Fibroblast of upper back skin (primary cell): ENCODE measurements around the gene VWA8.
"Not testable (repeated sequence)": the region's sequence is repeated elsewhere in the genome, so short reads cannot be mapped to it uniquely, and the experiment has no call there.

Experiments
- DNase-seq: peaks from one replicate; pipeline ENCODE4 v3.0.0-alpha.2; 2013

Gene VWA8

GRCh38 chr13:41639955-41640780, 320.7 kb downstream of the VWA8 start:
- peak; percentile 37 for DNase-seq

DNA sequence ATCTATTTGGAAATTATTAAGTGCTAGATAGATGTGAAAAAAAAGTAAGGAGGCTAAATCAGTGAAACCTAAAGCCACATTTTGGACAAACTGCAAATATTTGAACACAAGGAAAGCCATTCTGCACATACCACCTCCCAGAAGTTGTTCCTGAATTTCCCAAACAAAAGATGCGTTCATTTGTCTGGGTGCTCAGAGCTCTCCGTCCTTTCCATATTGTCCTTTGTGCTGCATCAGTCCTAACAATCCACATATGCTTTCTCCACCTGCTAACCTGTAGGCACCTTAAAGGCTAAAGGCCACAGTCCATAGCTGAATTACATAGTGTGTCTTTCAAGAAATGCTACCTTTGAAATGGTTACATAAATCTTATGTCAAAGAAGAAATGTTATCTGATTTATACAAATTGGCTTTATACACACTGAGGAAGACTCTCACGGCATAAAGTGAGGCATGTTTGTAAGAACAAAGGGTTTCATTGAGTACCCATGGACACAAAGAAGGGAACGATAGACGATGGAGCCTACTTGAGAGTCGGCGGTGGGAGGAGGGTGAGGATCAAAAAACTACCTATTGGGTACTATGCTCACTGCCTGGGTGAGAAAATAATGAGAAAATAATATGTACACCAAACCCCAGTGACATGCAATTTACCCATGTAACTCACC, 321.5 kb downstream of the VWA8 start:
- no peak for DNase-seq

- no peak for DNase-seq
Observed at GRCh38 chr13:41637586-41637985, 323.3 kb downstream of the VWA8 start.

DNA sequence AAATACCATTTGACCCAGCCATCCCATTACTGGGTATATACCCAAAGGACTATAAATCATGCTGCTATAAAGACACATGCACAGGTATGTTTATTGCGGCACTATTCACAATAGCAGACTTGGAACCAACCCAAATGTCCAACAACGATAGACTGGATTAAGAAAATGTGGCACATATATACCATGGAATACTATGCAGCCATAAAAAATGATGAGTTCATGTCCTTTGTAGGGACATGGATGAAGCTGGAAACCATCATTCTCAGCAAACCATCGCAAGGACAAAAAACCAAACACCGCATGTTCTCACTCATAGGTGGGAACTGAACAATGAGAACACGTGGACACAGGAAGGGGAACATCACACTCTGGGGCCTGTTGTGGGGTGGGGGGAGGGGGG, 323.9 kb downstream of the VWA8 start:
- not testable (repeated sequence) for DNase-seq

DNA sequence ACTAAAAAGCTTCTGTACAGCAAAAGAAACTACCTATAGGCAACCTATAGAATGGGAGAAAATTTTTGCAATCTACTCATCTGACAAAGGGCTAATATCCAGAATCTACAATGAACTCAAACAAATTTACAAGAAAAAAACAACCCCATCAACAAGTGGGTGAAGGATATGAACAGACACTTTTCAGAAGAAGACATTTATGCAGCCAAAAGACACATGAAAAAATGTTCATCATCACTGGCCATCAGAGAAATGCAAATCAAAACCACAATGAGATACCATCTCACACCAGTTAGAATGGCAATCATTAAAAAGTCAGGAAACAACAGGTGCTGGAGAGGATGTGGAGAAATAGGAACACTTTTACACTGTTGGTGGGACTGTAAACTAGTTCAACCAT, 324.3 kb downstream of the VWA8 start:
- DNase-seq, result not testable (repeated sequence)

GRCh38 chr13:41634407-41634806, 326.5 kb downstream of the VWA8 start:
- no peak for DNase-seq

DNA sequence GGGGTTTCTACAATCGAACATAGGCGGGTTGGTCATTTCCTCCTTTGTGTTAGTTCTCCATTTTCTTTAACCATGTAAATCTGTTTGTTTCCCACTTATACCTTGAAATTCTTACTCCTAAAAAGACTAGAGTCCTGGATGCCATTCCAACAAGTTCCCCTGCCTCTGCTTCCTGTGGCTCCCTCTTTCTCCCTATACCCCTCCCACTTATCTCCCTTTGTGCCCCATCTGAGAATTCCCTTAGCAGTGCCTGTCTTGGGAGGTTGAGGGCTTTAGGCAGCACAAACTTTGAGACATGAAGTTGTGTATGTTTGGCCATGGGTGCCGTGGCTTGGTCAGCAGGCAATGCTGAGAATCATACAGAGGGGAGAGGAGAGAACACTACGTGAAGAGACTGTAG, 327.1 kb downstream of the VWA8 start:
- no peak for DNase-seq

- no peak for DNase-seq
Observed at GRCh38 chr13:41631296-41631965, 329.5 kb downstream of the VWA8 start.

DNA sequence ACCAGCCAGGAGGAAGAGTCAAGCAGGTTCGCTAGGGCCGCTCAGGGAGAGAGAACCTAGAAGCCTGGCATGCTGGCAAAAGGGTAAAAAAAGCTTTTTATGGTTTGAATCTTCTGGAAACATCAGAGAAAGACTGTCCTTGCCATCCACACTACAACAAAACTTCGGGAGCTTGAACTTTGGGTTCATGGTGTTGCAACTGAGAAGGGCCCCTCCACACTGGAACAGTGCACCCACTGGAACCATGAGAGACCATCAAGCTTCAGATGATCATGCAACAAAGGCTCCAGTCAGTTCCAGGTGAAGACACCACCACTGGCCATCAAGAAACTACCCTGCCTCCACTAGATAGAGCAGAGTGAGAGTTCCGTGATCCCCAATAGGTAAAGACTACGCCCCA, 333.5 kb downstream of the VWA8 start:
- no peak for DNase-seq

GRCh38 chr13:41624041-41624440, 336.9 kb downstream of the VWA8 start:
- no peak for DNase-seq

DNA sequence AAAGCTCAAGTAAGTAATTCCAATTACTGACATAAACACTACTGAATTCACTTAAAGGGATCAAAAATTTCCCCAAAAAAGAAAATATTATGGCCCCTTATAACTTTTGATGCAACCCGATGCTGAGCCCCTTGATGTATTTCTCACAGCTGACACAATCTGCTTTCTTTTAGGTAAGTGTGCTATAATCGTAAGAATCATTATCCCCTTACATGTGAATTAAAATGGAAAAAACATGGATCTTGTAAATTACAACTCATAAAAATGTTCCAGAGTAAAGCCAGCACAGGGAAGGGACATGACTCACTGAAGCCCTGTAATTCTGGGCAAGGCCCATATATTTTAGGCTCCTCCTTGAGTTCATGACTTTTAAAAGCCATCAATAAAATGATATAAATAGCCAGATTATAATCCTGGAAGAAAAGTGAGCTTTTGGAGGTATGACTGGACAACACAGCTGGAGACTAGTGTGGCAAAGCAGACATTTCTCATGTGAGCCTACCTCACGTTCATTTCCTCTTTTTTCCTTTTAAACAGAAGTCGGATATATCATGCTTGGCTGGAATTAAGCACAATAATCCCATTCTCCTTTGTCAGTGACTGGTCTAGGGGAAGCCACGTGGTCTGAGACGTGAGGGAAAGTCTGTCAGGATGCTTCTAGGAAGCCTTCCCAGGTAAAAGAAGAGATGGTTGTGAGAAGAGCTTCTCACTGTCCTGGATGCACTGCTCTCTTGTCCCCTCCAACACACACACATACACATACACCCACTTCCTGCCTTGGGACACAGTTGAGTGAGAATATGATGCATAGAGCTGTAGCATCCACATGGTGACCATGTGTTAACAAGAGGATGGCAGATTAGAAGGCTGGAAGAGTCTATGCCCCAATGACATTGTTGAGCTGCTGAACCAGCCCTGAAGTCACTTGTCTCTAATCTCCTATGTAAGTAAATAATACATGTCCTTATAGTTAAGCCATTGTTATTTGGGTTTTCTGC, 338.2 kb downstream of the VWA8 start:
- DNase-seq, result peak; percentile 58

GRCh38 chr13:41621716-41622431, 339.0 kb downstream of the VWA8 start:
- DNase-seq, result peak; percentile 44

DNA sequence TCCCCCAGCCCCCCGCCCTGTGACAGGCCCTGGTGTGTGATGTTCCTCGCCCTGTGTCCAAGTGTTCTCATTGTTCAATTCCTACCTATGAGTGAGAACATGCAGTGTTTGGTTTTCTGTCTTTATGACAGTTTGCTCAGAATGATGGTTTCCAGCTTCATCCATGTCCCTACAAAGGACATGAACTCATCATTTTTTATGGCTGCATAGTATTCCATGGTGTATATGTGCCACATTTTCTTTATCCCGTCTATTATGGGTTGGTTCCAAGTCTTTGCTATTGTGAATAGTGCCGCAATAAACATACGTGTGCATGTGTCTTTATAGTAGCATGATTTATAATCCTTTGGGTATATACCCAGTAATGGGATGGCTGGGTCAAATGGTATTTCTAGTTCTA, 343.3 kb downstream of the VWA8 start:
- not testable (repeated sequence) for DNase-seq

DNA sequence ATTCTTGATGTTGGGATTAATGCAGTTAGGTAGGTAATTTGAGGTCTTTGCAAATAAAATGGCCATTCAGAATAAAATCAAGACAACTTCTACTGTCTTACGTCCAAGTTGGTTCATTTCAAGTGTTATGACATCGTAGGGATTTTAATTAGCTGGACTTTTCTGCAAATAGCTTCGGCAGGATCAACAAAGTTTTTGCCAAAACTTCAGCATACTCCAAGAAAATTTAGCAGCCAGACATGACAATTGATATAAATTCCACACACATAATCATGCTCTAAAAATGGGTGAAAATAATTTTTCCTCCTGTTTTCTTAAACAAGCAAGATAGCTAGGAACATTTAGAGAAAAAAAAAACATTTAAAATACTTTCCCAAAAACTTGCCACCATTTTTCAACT, 344.8 kb downstream of the VWA8 start:
- DNase-seq, result no peak

DNA sequence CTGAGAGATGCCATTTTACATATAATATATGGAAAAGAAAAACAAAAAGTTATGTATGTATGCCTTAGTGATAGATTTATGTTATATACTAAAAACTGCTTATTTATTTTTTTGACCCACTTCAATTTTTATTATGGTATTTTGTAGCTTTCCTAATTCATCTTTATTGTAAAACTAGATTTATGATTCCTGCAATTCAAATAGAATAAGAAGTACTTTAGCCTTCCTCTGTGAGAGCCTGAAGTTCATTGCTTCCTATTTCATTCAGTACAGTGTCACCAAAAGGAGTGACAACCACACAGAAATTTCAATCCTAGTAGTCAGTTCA, 345.4 kb downstream of the VWA8 start:
- DNase-seq, result no peak

- no peak for DNase-seq
Observed at GRCh38 chr13:41614671-41615527, 346.0 kb downstream of the VWA8 start.

GRCh38 chr13:41613984-41614661, 346.8 kb downstream of the VWA8 start:
- peak; percentile 94 for DNase-seq

- no peak for DNase-seq
Observed at GRCh38 chr13:41613471-41613870, 347.4 kb downstream of the VWA8 start.

DNA sequence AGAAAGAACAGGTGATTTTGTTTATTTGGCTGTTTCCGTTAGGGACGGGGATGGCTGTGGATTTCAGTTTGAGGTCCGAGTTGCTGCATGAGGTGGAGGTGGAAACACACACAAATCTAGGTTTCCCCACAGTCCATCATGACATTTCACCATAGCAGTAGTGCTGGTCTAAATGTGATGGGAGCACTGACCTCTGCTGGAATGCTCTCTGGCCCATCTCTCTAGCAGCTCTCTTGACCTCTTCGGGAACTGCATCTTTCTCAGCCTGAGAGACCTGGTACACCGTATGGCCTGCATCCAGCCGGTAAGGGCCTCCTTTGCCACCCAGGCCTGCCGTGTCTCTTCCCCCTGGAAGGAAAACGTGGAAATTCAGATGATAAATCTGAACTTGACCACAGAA, 349.5 kb downstream of the VWA8 start:
- no peak for DNase-seq

- peak; percentile 91 for DNase-seq
Observed at GRCh38 chr13:41610404-41610803, 350.5 kb downstream of the VWA8 start.
